ENCODE data around the gene RAB4B.
"Not testable (repeated sequence)": the region's sequence is repeated elsewhere in the genome, so short reads cannot be mapped to it uniquely, and the experiment has no call there.

Gene RAB4B

GRCh38 chr19:40777937-40778705, at the start of gene RAB4B:
Gene RAB4B, plus strand, starts transcription at chr19:40778247. Its CDS starts 129 bp downstream, at chr19:40778376.
- peak; percentile 98 to 100 (median 98) for DNase-seq

GRCh38 chr19:40730065-40730464, 48.0 kb upstream of the RAB4B start:
- DNase-seq: not testable (repeated sequence)

- not testable (repeated sequence) for DNase-seq
Measured at GRCh38 chr19:40732304-40732703, 45.7 kb upstream of the RAB4B start.

GRCh38 chr19:40733149-40733548, 44.9 kb upstream of the RAB4B start:
- DNase-seq: no peak

GRCh38 chr19:40735013-40735771, 42.9 kb upstream of the RAB4B start:
- DNase-seq: no peak

GRCh38 chr19:40736661-40737060, 41.4 kb upstream of the RAB4B start:
- no peak for DNase-seq

- DNase-seq: no peak
Measured at GRCh38 chr19:40737102-40737644, 40.9 kb upstream of the RAB4B start.

GRCh38 chr19:40739030-40739839, 38.8 kb upstream of the RAB4B start:
- DNase-seq: no peak

GRCh38 chr19:40739871-40740703, 38.0 kb upstream of the RAB4B start:
- DNase-seq: no peak

GRCh38 chr19:40740747-40741146, 37.3 kb upstream of the RAB4B start:
- no peak for DNase-seq

GRCh38 chr19:40741527-40742390, 36.3 kb upstream of the RAB4B start:
- DNase-seq: no peak

GRCh38 chr19:40742477-40742876, 35.6 kb upstream of the RAB4B start:
- no peak for DNase-seq

GRCh38 chr19:40742886-40743285, 35.2 kb upstream of the RAB4B start:
- no peak for DNase-seq

- no peak for DNase-seq
Measured at GRCh38 chr19:40743926-40744325, 34.1 kb upstream of the RAB4B start.

GRCh38 chr19:40744554-40745401, 33.3 kb upstream of the RAB4B start:
- DNase-seq: no peak

GRCh38 chr19:40745402-40745780, 32.7 kb upstream of the RAB4B start:
- DNase-seq: no peak

- DNase-seq: no peak
Measured at GRCh38 chr19:40747536-40747935, 30.5 kb upstream of the RAB4B start.

- DNase-seq: peak; percentile 93 to 100 (median 99)
Measured at GRCh38 chr19:40750058-40750873, 27.8 kb upstream of the RAB4B start, which contains the start of gene ACTMAP. Gene ACTMAP, minus strand, starts transcription at chr19:40750477. Its CDS starts 674 bp downstream, at chr19:40749803.
